ENCODE measurements around the gene RAB28.

The RAB28 gene

DNA sequence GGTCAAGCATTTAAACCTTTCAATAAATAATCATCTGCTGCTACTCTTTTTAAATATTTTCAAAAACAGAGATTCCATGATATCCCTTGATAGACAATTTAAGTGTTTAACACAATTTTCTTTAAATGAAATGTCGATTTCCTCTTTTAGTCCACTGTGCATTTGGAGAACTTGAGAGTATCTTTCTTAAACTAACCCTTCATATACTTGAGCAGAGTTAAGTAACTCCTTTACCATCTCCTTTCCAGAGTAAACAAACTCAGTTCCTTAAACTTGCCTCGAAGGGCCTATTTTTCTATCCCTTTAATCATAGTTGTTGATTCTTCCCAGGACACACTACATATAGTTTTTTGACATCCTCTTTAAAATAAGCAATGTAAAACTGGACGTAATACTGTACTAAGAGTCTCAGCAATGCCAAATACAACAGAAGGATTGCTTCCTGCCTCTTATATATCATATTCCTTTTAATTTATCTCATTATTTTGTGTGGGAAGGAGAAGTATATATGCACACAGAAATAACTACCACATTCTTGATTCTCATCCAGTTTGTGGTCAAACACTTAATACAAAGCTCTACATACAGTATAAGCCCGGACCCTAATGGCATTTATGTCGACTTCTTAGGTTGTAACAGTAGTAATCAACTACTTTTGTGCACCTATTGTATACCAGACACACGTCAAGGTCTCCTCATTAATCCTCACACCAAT, 22.8 kb downstream of the RAB28 start:
- TF ChIP-seq EZH2phosphoT487 (IDR thresholded peaks at IDR 0.05; ENCODE audit: borderline replicate concordance): no peak
- TF ChIP-seq, protein P1, sequence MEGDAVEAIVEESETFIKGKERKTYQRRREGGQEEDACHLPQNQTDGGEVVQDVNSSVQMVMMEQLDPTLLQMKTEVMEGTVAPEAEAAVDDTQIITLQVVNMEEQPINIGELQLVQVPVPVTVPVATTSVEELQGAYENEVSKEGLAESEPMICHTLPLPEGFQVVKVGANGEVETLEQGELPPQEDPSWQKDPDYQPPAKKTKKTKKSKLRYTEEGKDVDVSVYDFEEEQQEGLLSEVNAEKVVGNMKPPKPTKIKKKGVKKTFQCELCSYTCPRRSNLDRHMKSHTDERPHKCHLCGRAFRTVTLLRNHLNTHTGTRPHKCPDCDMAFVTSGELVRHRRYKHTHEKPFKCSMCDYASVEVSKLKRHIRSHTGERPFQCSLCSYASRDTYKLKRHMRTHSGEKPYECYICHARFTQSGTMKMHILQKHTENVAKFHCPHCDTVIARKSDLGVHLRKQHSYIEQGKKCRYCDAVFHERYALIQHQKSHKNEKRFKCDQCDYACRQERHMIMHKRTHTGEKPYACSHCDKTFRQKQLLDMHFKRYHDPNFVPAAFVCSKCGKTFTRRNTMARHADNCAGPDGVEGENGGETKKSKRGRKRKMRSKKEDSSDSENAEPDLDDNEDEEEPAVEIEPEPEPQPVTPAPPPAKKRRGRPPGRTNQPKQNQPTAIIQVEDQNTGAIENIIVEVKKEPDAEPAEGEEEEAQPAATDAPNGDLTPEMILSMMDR (conservative IDR thresholded peaks at IDR 0.05; ENCODE audit: low read length): no peak
- Histone ChIP-seq H3K9me2 (replicated peaks; ENCODE audit: low read depth, low read length) (no peaks in the 10 kb centered on the region), H4K20me1 (ENCODE audit: insufficient read depth, low read length, poor library complexity, severe bottlenecking) (no peaks in the 10 kb centered on the region), H2AFZ (ENCODE audit: low read length) (no peak overlapping the region), H3K36me3 (ENCODE audit: insufficient read depth, low read length) (0 out of 2 replicates have a peak, but pooled peaks cover 5% of the 10 kb centered on the region), H3K27me3 (ENCODE audit: insufficient read depth, low read length, poor library complexity, severe bottlenecking) (no peaks in the 10 kb centered on the region), H3F3A (ENCODE audit: low read depth) (no peaks in the 10 kb centered on the region), H3K4me2 (ENCODE audit: low read depth, low read length, poor library complexity, severe bottlenecking) (no peak overlapping the region), H3K4me3 (ENCODE audit: low read length, poor library complexity, severe bottlenecking) (no peak overlapping the region), H3K9ac (ENCODE audit: low read depth, low read length, poor library complexity, severe bottlenecking) (no peak overlapping the region), H3K9me3 (ENCODE audit: insufficient read depth, low read depth, low read length) (peaks cover 6% of the 10 kb centered on the region; the same call in 1 of the 2 replicates), H3K79me2 (ENCODE audit: insufficient read depth, low read length) (peaks cover 34% of the 10 kb centered on the region), H3K4me1 (ENCODE audit: insufficient read depth, low read length, poor library complexity, severe bottlenecking) (peaks cover 23% of the 10 kb centered on the region)

DNA sequence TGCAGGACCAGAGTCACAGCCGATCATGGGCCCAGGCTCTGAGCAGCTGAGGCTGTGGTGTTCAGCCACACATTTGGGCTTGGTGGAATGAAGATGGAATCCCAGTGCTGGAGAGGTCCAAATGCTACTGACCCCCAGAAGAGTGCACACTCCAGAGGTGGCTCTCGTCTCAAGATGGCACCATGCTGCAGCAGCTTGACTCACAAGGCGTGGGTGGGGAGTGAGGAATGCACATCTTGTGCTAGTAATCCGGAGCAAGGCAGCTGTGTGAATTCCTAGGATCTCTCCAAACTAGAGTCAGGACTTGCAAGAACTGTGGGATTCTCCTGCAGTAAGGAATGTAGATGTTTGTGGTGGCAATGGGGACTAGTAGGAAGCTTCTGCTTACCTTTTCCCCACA, 28.7 kb downstream of the RAB28 start:
- Histone ChIP-seq H2AFZ (ENCODE audit: low read length) (no peak overlapping the region), H3K4me2 (ENCODE audit: low read depth, low read length, poor library complexity, severe bottlenecking) (no peak overlapping the region), H3K79me2 (ENCODE audit: insufficient read depth, low read length) (no peaks in the 10 kb centered on the region), H3K9ac (ENCODE audit: low read depth, low read length, poor library complexity, severe bottlenecking) (no peak overlapping the region), H3F3A (ENCODE audit: low read depth) (no peaks in the 10 kb centered on the region), H4K20me1 (ENCODE audit: insufficient read depth, low read length, poor library complexity, severe bottlenecking) (no peaks in the 10 kb centered on the region), H3K9me3 (ENCODE audit: insufficient read depth, low read depth, low read length) (peaks cover 4% of the 10 kb centered on the region; the same call in 1 of the 2 replicates), H3K36me3 (ENCODE audit: insufficient read depth, low read length) (peaks cover 17% of the 10 kb centered on the region), H3K4me1 (ENCODE audit: insufficient read depth, low read length, poor library complexity, severe bottlenecking) (peaks cover 11% of the 10 kb centered on the region), H3K4me3 (ENCODE audit: low read length, poor library complexity, severe bottlenecking) (no peak overlapping the region), H3K27me3 (ENCODE audit: insufficient read depth, low read length, poor library complexity, severe bottlenecking) (no peaks in the 10 kb centered on the region), H3K9me2 (replicated peaks; ENCODE audit: low read depth, low read length) (no peaks in the 10 kb centered on the region)
- TF ChIP-seq EZH2phosphoT487 (IDR thresholded peaks at IDR 0.05; ENCODE audit: borderline replicate concordance): no peak
- TF ChIP-seq, protein P1 (conservative IDR thresholded peaks at IDR 0.05; ENCODE audit: low read length): no peak

- Histone ChIP-seq H3K4me3 (ENCODE audit: low read length, poor library complexity, severe bottlenecking) (no peak overlapping the region), H3K4me2 (ENCODE audit: low read depth, low read length, poor library complexity, severe bottlenecking) (no peak overlapping the region), H3K9ac (ENCODE audit: low read depth, low read length, poor library complexity, severe bottlenecking) (no peak overlapping the region), H2AFZ (ENCODE audit: low read length) (no peak overlapping the region), H3F3A (ENCODE audit: low read depth) (no peaks in the 10 kb centered on the region), H4K20me1 (ENCODE audit: insufficient read depth, low read length, poor library complexity, severe bottlenecking) (no peaks in the 10 kb centered on the region), H3K36me3 (ENCODE audit: insufficient read depth, low read length) (peaks cover 17% of the 10 kb centered on the region), H3K9me2 (replicated peaks; ENCODE audit: low read depth, low read length) (no peaks in the 10 kb centered on the region), H3K9me3 (ENCODE audit: insufficient read depth, low read depth, low read length) (peaks cover 4% of the 10 kb centered on the region; the same call in 1 of the 2 replicates), H3K79me2 (ENCODE audit: insufficient read depth, low read length) (no peaks in the 10 kb centered on the region), H3K27me3 (ENCODE audit: insufficient read depth, low read length, poor library complexity, severe bottlenecking) (no peaks in the 10 kb centered on the region), H3K4me1 (ENCODE audit: insufficient read depth, low read length, poor library complexity, severe bottlenecking) (peaks cover 6% of the 10 kb centered on the region)
- TF ChIP-seq, protein P1 (conservative IDR thresholded peaks at IDR 0.05; ENCODE audit: low read length): no peak
- no peak for TF ChIP-seq EZH2phosphoT487 (IDR thresholded peaks at IDR 0.05; ENCODE audit: borderline replicate concordance)
Measured at GRCh38 chr4:13454786-13455185, 29.4 kb downstream of the RAB28 start.

All from Loucy (cell line).